Panc1 (cell line): Measurements from ENCODE around the gene UGGT1. TPM values are rescaled to one million over a fixed set of nuclear protein-coding genes. Genes with fewer than 3 reads are reported as not detected.
"Not testable (repeated sequence)": the region's sequence is repeated elsewhere in the genome, so short reads cannot be mapped to it uniquely, and the experiment has no call there.

Experiments used
- ATAC-seq: fragments of 200-7000 bp; cut with Tn5 transposase; 2 replicates; pipeline ENCODE4 v1.9.1; 2020; ENCODE audit warnings: mild to moderate bottlenecking, moderate library complexity
- BruUV-seq: library from RNA; stranded (reverse); fragments of 400-500 nt; replicated peaks from 2 replicates; lab custom pipeline; 2021; lab: Mats Ljungman, UMichigan
- CTCF ChIA-PET: fragments of 300-600 bp; sonication (Branson Sonifier 250); formaldehyde crosslinking; loops from one replicate; lab custom pipeline; 2022; ENCODE audit warnings: antibody characterized with exemption; lab: Charles Lee
- POLR2A ChIA-PET: fragments of 300-600 bp; sonication (Branson Sonifier 250); formaldehyde crosslinking; loops from one replicate; lab custom pipeline; 2022; ENCODE audit warnings: antibody characterized with exemption; lab: Charles Lee
- DNase-seq: peaks from one replicate; pipeline ENCODE4 v3.0.0-alpha.2; 2010; ENCODE audit warnings: low read depth, low spot score
- H3K27ac ChIP-seq: 2 replicates; pipeline ENCODE4 v1.5.1; 2011; ENCODE audit warnings: mild to moderate bottlenecking, low read length, inconsistent platforms
- H3K27me3 ChIP-seq: fragments of 200-500 bp; sonication (Bioruptor generic); 2 replicates; pipeline ENCODE4 v1.6.0; 2014; ENCODE audit warnings: low read length, inconsistent platforms; ENCODE audit not compliant: control insufficient read depth, insufficient read depth
- H3K36me3 ChIP-seq: fragments of 200-500 bp; sonication (Bioruptor generic); 2 replicates; pipeline ENCODE4 v1.5.1; 2014; ENCODE audit warnings: inconsistent platforms, mild to moderate bottlenecking, low read length, moderate library complexity; ENCODE audit not compliant: control insufficient read depth, insufficient read depth
- H3K4me1 ChIP-seq: 2 replicates; pipeline ENCODE4 v1.5.1; 2011; ENCODE audit warnings: inconsistent platforms, mild to moderate bottlenecking, low read length, moderate library complexity; ENCODE audit not compliant: control insufficient read depth, insufficient read depth
- H3K4me3 ChIP-seq, 2 experiments: 2 replicates each; pipeline ENCODE4 v1.5.1; 2011 to 2012; ENCODE audit warnings: low read depth in 2 of 2, low read length in 2 of 2, mild to moderate bottlenecking in 2 of 2, inconsistent platforms in 1 of 2, moderate library complexity in 1 of 2
- H3K9me3 ChIP-seq: fragments of 200-500 bp; sonication (Bioruptor generic); 2 replicates; pipeline ENCODE4 v1.5.1; 2014; ENCODE audit warnings: low read depth, mild to moderate bottlenecking, inconsistent platforms, low read length, moderate library complexity; ENCODE audit not compliant: control insufficient read depth, insufficient read depth
- POLR2AphosphoS5 ChIP-seq: IDR thresholded peaks from 2 replicates; pipeline ENCODE4 v1.6.1; 2012; ENCODE audit warnings: mild to moderate bottlenecking, low read depth, low read length, moderate library complexity
- SIN3A ChIP-seq: IDR thresholded peaks from 2 replicates; pipeline ENCODE4 v1.6.1; 2012; ENCODE audit warnings: low read depth, mild to moderate bottlenecking, low read length, moderate library complexity, borderline replicate concordance; ENCODE audit not compliant: insufficient read depth
- TCF7L2 ChIP-seq: IDR thresholded peaks from 2 replicates; pipeline ENCODE4 v1.6.1; 2011; ENCODE audit warnings: mild to moderate bottlenecking, low read depth, low read length, inconsistent platforms
- in situ Hi-C: cut with HindIII; loops from 2 replicates; pipeline ENCODE4 v1.10.0; 2016; ENCODE audit warnings: low sequenced_read_pairs, low pct_unique_long_range_greater_than_20kb
- intact Hi-C: fragments of 100-400 bp; cut with micrococcal nuclease; formaldehyde crosslinking; loops from one replicate; pipeline ENCODE4 v1.10.0; 2022; ENCODE audit not compliant: unreplicated experiment
- total RNA-seq: library from RNA; stranded (reverse); gene quantifications from one replicate; pipeline ENCODE4 v1.2.1, GENCODE V29; 2021; ENCODE audit not compliant: unreplicated experiment
- TF ChIP-seq, protein P1 (sequence below): fragments of 450-650 bp; IDR thresholded peaks from 2 replicates; pipeline ENCODE4 v1.5.1; 2017; ENCODE audit warnings: mild to moderate bottlenecking
- TF ChIP-seq, protein P2 (sequence below), 2 experiments: IDR thresholded peaks; 2 replicates each; pipeline ENCODE4 v1.6.1; 2011 to 2012; ENCODE audit warnings: low read depth in 2 of 2, control low read depth in 1 of 2, low read length in 1 of 2, mild to moderate bottlenecking in 1 of 2, moderate library complexity in 1 of 2; ENCODE audit not compliant: insufficient read depth in 1 of 2

Gene UGGT1
- total RNA-seq, 1 experiment from 2014 or later = 64.2 TPM

DNA sequence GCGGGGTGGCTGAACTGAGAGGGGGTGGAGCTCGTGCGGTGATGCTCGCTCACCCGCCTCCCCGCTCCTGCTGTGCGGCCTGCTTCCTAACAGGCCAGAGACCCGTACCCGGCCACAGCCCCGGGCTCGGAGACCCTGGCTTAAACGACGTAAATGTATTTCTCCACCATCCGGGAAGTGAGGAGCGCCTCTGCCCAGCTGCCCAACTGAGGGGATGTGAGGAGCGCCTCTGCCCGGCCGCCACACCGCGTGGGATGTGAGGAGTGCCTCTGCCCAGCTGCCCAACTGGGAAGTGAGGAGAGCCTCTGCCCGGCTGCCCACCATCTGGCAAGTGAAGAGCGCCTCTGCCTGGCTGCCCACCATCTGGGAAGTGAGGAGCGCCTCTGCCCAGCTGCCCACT is 117.0 kb downstream of the UGGT1 start:
- H3K4me3 ChIP-seq = no peak overlapping the region
- DNase-seq = no peak
- no peaks in the 10 kb centered on the region for H3K27me3 ChIP-seq
- ChIA-PET POLR2A (no interaction called here), CTCF (no interaction called here)
- no peaks in the 10 kb centered on the region for H3K36me3 ChIP-seq
- intact Hi-C loops (no loop called here), in situ Hi-C loops (no loop called here)
- no peak for ATAC-seq
- H3K27ac ChIP-seq = no peak overlapping the region
- BruUV-seq = no TSS peak
- H3K4me1 ChIP-seq = no peaks in the 10 kb centered on the region
- no peaks in the 10 kb centered on the region; the same call in 1 of the 2 replicates for H3K9me3 ChIP-seq
- no peak for TF ChIP-seq POLR2AphosphoS5
- no peak for TF ChIP-seq TCF7L2
- TF ChIP-seq, protein P1, sequence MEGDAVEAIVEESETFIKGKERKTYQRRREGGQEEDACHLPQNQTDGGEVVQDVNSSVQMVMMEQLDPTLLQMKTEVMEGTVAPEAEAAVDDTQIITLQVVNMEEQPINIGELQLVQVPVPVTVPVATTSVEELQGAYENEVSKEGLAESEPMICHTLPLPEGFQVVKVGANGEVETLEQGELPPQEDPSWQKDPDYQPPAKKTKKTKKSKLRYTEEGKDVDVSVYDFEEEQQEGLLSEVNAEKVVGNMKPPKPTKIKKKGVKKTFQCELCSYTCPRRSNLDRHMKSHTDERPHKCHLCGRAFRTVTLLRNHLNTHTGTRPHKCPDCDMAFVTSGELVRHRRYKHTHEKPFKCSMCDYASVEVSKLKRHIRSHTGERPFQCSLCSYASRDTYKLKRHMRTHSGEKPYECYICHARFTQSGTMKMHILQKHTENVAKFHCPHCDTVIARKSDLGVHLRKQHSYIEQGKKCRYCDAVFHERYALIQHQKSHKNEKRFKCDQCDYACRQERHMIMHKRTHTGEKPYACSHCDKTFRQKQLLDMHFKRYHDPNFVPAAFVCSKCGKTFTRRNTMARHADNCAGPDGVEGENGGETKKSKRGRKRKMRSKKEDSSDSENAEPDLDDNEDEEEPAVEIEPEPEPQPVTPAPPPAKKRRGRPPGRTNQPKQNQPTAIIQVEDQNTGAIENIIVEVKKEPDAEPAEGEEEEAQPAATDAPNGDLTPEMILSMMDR = no peak
- no peak for TF ChIP-seq SIN3A
- TF ChIP-seq, protein P2, sequence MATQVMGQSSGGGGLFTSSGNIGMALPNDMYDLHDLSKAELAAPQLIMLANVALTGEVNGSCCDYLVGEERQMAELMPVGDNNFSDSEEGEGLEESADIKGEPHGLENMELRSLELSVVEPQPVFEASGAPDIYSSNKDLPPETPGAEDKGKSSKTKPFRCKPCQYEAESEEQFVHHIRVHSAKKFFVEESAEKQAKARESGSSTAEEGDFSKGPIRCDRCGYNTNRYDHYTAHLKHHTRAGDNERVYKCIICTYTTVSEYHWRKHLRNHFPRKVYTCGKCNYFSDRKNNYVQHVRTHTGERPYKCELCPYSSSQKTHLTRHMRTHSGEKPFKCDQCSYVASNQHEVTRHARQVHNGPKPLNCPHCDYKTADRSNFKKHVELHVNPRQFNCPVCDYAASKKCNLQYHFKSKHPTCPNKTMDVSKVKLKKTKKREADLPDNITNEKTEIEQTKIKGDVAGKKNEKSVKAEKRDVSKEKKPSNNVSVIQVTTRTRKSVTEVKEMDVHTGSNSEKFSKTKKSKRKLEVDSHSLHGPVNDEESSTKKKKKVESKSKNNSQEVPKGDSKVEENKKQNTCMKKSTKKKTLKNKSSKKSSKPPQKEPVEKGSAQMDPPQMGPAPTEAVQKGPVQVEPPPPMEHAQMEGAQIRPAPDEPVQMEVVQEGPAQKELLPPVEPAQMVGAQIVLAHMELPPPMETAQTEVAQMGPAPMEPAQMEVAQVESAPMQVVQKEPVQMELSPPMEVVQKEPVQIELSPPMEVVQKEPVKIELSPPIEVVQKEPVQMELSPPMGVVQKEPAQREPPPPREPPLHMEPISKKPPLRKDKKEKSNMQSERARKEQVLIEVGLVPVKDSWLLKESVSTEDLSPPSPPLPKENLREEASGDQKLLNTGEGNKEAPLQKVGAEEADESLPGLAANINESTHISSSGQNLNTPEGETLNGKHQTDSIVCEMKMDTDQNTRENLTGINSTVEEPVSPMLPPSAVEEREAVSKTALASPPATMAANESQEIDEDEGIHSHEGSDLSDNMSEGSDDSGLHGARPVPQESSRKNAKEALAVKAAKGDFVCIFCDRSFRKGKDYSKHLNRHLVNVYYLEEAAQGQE (IDR thresholded peaks at IDR 0.05; ENCODE audit: insufficient read depth in 1 of 2, low read depth in 2 of 2, low read length in 1 of 2) = no peak

DNA sequence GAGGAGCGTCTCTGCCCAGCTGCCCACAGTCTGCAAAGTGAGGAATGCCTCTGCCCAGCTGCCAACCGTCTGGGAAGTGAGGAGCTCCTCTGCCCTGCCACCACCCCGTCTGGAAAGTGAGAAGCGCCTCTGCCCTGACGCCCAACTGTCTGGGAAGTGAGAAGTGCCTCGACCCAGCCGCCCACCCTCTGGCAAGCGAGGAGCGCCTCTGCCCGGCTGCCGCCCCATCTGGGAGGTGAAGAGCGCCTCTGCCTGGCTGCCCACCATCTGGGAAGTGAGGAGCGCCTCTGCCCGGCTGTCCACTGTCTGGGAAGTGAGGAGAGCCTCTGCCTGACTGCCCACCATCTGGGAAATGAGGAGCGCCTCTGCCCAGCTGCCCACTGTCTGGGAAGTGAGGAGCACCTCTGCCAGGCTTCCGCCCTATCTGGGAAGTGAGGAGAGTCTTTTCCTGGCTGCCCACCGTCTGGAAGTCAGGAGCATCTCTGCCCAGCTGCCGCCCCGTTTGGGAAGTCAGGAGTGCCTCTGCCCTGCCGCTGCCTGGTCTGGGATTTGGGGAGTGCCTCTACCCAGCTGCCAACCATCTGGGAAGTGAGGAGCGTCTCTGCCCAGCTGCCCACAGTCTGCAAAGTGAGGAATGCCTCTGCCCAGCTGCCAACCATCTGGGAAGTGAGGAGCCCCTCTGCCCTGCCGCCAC is 117.8 kb downstream of the UGGT1 start:
- CTCF ChIA-PET, in situ Hi-C loops, BruUV-seq, H3K27ac ChIP-seq, H3K36me3 ChIP-seq, H3K4me3 ChIP-seq, intact Hi-C loops, ATAC-seq, POLR2A ChIA-PET, H3K27me3 ChIP-seq, DNase-seq, H3K9me3 ChIP-seq, H3K4me1 ChIP-seq: not testable (repeated sequence)

DNA sequence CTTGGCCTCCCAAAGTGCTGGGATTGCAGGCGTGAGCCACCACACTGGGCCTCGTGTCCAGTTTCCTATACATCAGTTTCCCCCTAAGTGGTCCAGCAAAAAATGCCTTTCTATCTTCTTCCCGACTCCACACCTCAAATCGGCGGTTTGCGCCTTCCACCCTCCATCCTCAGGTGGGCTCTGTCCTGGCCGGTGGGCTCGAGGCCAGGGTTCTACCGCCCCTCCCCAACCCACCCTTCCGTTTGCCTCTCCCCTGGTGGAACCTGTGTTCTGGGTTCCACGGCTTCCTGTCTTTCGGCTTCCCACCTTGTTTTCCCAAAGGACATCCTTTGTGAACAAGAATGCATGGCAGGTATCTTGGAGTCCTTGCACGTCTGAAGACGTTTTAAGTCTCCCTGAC is 123.3 kb downstream of the UGGT1 start:
- ATAC-seq = no peak
- in situ Hi-C loops = no loop called here
- H3K36me3 ChIP-seq = no peaks in the 10 kb centered on the region
- ChIA-PET POLR2A (no interaction called here), CTCF (interaction anchor here (0.7 kb wide), 1 partner anchor 1162 kb away, joined by 7 read pairs; no protein-coding TSS in a partner anchor)
- H3K27ac ChIP-seq = no peak overlapping the region
- intact Hi-C loops = no loop called here
- no peaks in the 10 kb centered on the region for H3K4me1 ChIP-seq
- no peak for DNase-seq
- H3K4me3 ChIP-seq = no peak overlapping the region
- H3K27me3 ChIP-seq = no peaks in the 10 kb centered on the region
- H3K9me3 ChIP-seq = no peaks in the 10 kb centered on the region
- TF ChIP-seq TCF7L2 (no peak), POLR2AphosphoS5 (no peak)
- TF ChIP-seq, protein P2 (IDR thresholded peaks at IDR 0.05; ENCODE audit: insufficient read depth in 1 of 2, low read depth in 2 of 2, low read length in 1 of 2) = no peak
- TF ChIP-seq, protein P1 = no peak
- no TSS peak for BruUV-seq
